ENCODE data around the gene ANK3.

DNA sequence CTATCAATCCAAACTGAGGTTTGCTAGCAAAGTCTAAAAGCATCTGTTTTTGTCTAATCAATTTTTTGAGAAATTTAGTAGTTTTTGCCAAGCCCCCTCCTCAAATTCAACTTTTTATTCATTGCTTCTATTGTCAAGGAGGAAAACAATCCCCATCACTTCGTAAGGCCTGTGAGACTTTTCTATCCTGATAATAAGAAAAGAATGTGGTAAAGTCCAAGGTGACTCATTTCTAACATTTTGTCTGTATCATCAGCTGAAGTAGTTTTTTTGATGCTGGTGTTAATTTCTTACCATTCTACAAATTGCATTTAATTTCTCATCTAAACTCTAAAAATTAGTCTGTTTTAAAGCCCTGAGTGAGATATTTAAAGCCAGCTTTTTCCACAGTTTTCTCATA, 11.7 kb downstream of the ANK3 start:
- TF ChIP-seq POLR2AphosphoS5 (IDR thresholded peaks at IDR 0.05) (no peak), POLR2A (IDR thresholded peaks at IDR 0.05) (no peak)
- TF ChIP-seq, protein P1, sequence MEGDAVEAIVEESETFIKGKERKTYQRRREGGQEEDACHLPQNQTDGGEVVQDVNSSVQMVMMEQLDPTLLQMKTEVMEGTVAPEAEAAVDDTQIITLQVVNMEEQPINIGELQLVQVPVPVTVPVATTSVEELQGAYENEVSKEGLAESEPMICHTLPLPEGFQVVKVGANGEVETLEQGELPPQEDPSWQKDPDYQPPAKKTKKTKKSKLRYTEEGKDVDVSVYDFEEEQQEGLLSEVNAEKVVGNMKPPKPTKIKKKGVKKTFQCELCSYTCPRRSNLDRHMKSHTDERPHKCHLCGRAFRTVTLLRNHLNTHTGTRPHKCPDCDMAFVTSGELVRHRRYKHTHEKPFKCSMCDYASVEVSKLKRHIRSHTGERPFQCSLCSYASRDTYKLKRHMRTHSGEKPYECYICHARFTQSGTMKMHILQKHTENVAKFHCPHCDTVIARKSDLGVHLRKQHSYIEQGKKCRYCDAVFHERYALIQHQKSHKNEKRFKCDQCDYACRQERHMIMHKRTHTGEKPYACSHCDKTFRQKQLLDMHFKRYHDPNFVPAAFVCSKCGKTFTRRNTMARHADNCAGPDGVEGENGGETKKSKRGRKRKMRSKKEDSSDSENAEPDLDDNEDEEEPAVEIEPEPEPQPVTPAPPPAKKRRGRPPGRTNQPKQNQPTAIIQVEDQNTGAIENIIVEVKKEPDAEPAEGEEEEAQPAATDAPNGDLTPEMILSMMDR (IDR thresholded peaks at IDR 0.05), result no peak
